ENCODE measurements around the gene FBXW8. TPM values are rescaled to one million over a fixed set of nuclear protein-coding genes. Genes with fewer than 3 reads are reported as not detected.

Gene FBXW8
- polyA plus RNA-seq, 2 of the 4 experiments (the other 2 are of a cell fraction): 9.8 to 15.7 TPM

DNA sequence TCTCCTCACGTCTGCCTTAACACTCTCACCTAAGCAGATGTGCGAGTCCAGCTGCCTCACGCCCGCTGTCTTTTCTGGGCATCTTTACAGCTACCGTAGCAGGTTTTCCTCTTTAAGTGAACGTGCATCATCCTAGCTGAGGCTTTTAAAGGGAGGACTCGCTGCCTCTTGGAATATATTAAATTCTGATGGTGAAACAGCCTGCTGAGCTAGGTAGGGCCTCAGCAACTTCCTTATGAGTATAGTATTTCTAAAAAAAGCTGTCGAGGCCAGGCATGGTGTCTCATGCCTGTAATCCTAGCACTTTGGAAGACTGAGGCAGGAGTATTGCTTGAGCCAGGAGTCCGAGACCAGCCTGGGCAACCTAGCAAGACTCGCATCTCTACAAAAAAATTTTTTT, 156.3 kb downstream of the FBXW8 start:
- Histone ChIP-seq H3K4me2 (no peak overlapping the region), H3K4me3 (no peak overlapping the region), H3K27ac (no peak overlapping the region), H3K4me1 (no peaks in the 10 kb centered on the region), H3K9me3 (no peaks in the 10 kb centered on the region)
- no peak for ATAC-seq
- no peak for FAIRE-seq
- 93% methylated on average over 10 of the region's 10 CpGs for WGBS (ENCODE audit: missing lambda C conversion rate)
- no peak for DNase-seq (ENCODE audit: low read depth in 1 of 2, low spot score in 1 of 2)
- no peak for TF ChIP-seq SMC3 (IDR thresholded peaks at IDR 0.05)
- ChIA-PET CTCF (interaction anchor here (0.9 kb wide), 1 partner anchor 118 kb away, joined by 3 read pairs; no protein-coding TSS in a partner anchor), POLR2A (no interaction called here)

DNA sequence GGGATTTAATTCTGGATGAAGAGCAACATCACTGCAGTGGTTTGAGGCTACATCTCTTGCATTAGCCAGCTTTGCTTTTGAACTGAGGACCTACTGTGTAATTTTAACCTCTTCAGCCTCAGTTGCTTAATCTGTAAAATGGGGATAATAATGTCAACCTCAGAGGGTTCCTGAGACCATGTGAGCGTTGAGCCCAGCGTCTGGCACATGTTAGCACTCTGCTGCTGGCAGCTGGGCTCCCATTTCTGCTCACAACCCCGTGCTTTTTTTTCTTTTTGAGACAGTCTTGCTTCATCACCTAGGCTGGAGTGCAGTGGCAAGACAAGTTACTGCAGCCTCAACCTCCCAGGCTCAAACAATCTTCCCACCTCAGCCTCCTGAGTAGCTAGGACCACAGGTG, 156.9 kb downstream of the FBXW8 start:
- H3K27ac ChIP-seq: no peak overlapping the region
- TF ChIP-seq NPAS2 (CRISPR knock-in tag; IDR thresholded peaks at IDR 0.05; ENCODE audit: borderline replicate concordance) (no peak), BHLHE40 (IDR thresholded peaks at IDR 0.05; ENCODE audit: low read depth, low read length) (no peak), EHMT2 (IDR thresholded peaks at IDR 0.05; ENCODE audit: low read depth) (no peak), ZC3H11A (IDR thresholded peaks at IDR 0.05) (no peak), SMC3 (IDR thresholded peaks at IDR 0.05) (no peak), EP300 (IDR thresholded peaks at IDR 0.05) (no peak), RAD21 (conservative IDR thresholded peaks at IDR 0.05 in 1 of 2, IDR thresholded peaks at IDR 0.05 in 1 of 2) (no peak), CBX8 (IDR thresholded peaks at IDR 0.05) (no peak), ZSCAN20 (CRISPR knock-in tag; IDR thresholded peaks at IDR 0.05) (no peak), NR3C1 (IDR thresholded peaks at IDR 0.05) (no peak), HOXA7 (CRISPR knock-in tag; IDR thresholded peaks at IDR 0.05) (no peak), TFCP2L1 (CRISPR knock-in tag; IDR thresholded peaks at IDR 0.05) (no peak), HOXB5 (CRISPR knock-in tag; IDR thresholded peaks at IDR 0.05) (no peak), NFE2L2 (conservative IDR thresholded peaks at IDR 0.05; ENCODE audit: low read length) (no peak), POLR2A (IDR thresholded peaks at IDR 0.05; ENCODE audit: low read length) (no peak), MAX (IDR thresholded peaks at IDR 0.05) (no peak), ESRRA (IDR thresholded peaks at IDR 0.05; ENCODE audit: borderline replicate concordance, low read length) (no peak), MAZ (IDR thresholded peaks at IDR 0.05; ENCODE audit: borderline replicate concordance, low read depth, low read length) (no peak)
- TF ChIP-seq, protein P1, sequence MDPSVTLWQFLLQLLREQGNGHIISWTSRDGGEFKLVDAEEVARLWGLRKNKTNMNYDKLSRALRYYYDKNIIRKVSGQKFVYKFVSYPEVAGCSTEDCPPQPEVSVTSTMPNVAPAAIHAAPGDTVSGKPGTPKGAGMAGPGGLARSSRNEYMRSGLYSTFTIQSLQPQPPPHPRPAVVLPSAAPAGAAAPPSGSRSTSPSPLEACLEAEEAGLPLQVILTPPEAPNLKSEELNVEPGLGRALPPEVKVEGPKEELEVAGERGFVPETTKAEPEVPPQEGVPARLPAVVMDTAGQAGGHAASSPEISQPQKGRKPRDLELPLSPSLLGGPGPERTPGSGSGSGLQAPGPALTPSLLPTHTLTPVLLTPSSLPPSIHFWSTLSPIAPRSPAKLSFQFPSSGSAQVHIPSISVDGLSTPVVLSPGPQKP (IDR thresholded peaks at IDR 0.05; ENCODE audit: low read depth, low read length): no peak
- TF ChIP-seq, protein P2, sequence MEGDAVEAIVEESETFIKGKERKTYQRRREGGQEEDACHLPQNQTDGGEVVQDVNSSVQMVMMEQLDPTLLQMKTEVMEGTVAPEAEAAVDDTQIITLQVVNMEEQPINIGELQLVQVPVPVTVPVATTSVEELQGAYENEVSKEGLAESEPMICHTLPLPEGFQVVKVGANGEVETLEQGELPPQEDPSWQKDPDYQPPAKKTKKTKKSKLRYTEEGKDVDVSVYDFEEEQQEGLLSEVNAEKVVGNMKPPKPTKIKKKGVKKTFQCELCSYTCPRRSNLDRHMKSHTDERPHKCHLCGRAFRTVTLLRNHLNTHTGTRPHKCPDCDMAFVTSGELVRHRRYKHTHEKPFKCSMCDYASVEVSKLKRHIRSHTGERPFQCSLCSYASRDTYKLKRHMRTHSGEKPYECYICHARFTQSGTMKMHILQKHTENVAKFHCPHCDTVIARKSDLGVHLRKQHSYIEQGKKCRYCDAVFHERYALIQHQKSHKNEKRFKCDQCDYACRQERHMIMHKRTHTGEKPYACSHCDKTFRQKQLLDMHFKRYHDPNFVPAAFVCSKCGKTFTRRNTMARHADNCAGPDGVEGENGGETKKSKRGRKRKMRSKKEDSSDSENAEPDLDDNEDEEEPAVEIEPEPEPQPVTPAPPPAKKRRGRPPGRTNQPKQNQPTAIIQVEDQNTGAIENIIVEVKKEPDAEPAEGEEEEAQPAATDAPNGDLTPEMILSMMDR (IDR thresholded peaks at IDR 0.05): no peak
- ATAC-seq (no peak), FAIRE-seq (no peak), DNase-seq (ENCODE audit: low read depth in 1 of 2, low spot score in 1 of 2) (no peak)
- no peak overlapping the region for H3K4me3 ChIP-seq
- H3K4me1 ChIP-seq: no peaks in the 10 kb centered on the region
- ChIA-PET POLR2A (no interaction called here), CTCF (interaction anchor here (0.6 kb wide), 1 partner anchor 105 kb away, joined by 3 read pairs; no protein-coding TSS in a partner anchor)
- 79% methylated on average over 3 of the region's 3 CpGs for WGBS (ENCODE audit: missing lambda C conversion rate)
- H3K9me3 ChIP-seq: no peaks in the 10 kb centered on the region
- H3K4me2 ChIP-seq: no peak overlapping the region

DNA sequence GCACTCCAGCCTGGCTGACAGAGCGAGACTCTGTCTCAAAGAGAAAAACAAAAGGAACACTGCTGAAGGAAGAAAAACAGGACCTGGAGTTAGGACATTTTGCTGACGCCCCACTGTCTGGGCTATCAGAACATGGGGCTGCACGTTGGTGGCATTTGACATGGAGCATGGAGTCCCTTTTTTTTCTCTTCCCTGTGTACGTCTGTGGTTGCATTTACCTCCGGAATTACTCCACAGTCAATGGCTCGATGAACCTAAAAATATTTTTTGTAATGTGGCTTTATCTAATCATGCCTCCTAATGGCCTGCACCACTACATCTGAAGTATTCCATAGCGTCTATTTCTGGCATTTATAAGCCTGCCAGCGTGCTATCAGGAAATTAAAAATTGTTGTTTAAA, 157.7 kb downstream of the FBXW8 start:
- FAIRE-seq (no peak), DNase-seq (ENCODE audit: low read depth in 1 of 2, low spot score in 1 of 2) (no peak), ATAC-seq (no peak)
- H3K9me3 ChIP-seq: no peaks in the 10 kb centered on the region
- TF ChIP-seq MAFK (IDR thresholded peaks at IDR 0.05; ENCODE audit: partially characterized antibody): no peak
- no peak for TF ChIP-seq HEYL (CRISPR knock-in tag; IDR thresholded peaks at IDR 0.05)
- TF ChIP-seq, protein P2 (IDR thresholded peaks at IDR 0.05): no peak
- TF ChIP-seq RARB (CRISPR knock-in tag; IDR thresholded peaks at IDR 0.05): no peak
- no peak for TF ChIP-seq HMGXB4 (CRISPR knock-in tag; IDR thresholded peaks at IDR 0.05; ENCODE audit: borderline replicate concordance)
- TF ChIP-seq KDM5A (IDR thresholded peaks at IDR 0.05): no peak
- TF ChIP-seq FOSB (CRISPR knock-in tag; IDR thresholded peaks at IDR 0.05): no peak
- no peaks in the 10 kb centered on the region for H3K4me1 ChIP-seq
- ChIA-PET POLR2A (no interaction called here), CTCF (no interaction called here)
- no peak overlapping the region for H3K4me3 ChIP-seq
- H3K4me2 ChIP-seq: no peak overlapping the region
- no peak overlapping the region for H3K27ac ChIP-seq
- WGBS (ENCODE audit: missing lambda C conversion rate): 93% methylated on average over 8 of the region's 8 CpGs
